NT2/D1 (cell line): ENCODE data around the gene TUT4.

Experiments
- SUZ12 ChIP-seq: IDR thresholded peaks from 2 replicates; pipeline ENCODE4 v1.6.1; 2011; ENCODE audit not compliant: insufficient read length, insufficient read depth; ENCODE audit errors: extremely low read depth
- YY1 ChIP-seq: IDR thresholded peaks from 2 replicates; pipeline ENCODE4 v1.6.1; 2011; ENCODE audit not compliant: insufficient read length, insufficient read depth
- ZNF274 ChIP-seq: IDR thresholded peaks from 2 replicates; pipeline ENCODE4 v1.6.1; 2011; ENCODE audit warnings: mild to moderate bottlenecking, low read depth, low read length

DNA sequence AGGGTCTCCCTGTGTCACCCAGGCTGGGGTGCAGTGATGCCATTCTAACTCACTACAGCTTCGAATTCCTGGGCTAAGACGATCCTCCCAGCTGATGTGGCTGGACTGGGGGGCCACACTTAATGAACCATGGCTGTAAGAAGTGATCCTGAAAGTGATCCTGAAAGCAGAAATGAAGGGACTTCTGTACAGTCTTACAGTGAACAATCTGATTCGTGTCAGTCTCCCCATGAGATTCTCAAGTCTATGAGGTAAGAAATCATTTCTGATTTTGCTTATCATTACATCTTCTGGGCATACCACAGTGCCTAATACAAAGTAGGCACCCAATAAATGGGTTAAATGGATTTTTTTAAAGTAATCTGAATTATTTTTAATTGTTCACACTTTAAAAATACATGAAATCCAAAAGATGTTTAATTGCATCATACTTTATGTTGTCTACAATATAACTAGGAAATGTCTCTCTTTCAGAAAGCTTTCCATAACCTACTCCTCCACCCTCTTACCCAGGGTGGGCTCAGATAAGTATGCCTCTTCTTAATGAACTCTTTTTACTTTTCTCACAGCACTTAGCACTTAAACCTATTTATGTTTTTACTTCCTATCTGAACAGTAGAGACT is 21.5 kb downstream of the TUT4 start:
- TF ChIP-seq SUZ12 (no peak), ZNF274 (no peak), YY1 (no peak)
